Mammary microvascular endothelial cell (primary cell): ENCODE measurements around the gene MYO1D. TPM values are rescaled to one million over a fixed set of nuclear protein-coding genes. Genes with fewer than 3 reads are reported as not detected.

Experiments used
- total RNA-seq: library from RNA; depleted of rRNA; stranded (reverse); fragments of >200 nt; gene quantifications from 2 replicates; pipeline ENCODE4 v1.2.3, GENCODE V29; 2015

MYO1D gene
- 42.7 and 51.7 TPM in 2 replicates for total RNA-seq

DNA sequence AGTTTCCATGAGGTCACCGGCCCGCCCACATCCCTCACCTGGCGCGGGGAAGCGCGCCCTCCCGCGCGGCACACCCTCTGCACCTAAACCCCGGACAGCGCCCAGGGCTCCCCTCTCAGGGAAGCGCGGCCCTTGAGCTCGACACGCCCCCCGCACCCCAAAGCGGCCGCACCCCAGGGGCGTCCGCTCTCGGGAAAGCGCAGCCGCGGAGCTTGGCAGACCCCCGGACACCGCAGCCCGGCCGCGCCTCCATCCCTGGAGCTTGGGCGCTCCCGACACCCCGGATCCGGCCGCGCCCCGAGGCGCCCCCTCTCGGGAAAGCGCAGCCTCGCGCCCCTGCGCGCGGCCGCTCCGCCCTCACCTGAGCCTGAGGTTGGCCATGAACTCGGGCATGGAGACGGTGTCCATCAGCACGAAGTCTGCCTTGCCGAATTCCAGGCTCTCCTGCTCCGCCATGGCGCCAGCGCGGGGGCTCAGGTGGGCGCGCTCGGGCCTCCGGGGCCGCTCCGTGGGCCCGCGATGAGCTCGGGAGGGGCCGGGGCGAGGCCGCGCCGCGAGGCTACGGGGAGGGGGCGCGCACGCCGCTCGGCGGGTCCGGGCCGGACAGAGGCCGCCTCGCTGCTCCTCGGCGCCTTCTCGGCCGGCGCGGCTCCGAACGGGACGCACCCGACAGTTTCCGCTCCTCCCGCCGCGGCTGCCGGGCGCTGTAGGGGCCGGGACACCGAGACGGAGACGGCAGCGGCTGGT, at the start of gene MYO1D:
TSS of gene MYO1D (minus strand) at position 708 of the 747 bp plus-strand sequence. CDS start at position 456, 252 bp downstream.

DNA sequence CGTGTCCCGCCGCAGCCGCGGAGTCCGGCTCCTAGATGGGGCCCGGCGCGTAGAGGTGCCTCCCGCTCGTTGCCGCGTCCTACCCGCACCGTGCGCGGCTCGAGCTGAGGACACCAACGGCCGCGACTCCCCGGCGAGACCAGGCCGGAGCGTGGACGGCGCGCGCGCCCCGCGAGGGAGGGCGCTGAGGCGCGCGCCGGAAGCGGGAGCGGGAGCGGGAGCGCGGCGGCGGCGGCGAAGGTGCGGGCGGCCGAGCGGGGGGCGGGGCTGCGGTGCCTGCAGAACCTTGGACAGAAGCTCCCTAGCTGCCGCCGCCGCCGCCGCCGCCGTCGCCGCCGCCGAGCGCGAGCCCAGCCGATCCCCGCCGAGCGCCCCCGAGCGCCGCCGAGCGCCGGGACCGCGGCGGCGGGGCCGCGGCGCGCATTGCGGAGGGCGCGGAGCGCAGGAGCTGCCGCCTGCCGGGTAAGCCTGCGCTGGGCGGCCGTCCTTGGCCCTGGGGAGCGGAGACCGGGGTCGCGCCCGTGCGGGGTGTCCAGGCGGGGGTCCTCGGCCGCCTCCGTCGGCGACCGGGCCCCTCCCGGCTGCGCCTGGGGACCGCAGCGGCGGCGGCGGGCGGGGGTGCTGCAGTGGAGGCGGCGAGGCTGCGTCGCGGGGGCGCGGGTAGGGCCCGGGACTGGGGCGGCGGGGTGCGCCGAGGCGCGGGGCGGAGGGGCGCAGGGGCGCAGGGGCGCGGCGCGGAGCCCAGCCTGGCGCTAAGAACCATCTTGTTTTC, 390.0 kb downstream of the MYO1D start, which contains the start of gene CDK5R1:
TSS of gene CDK5R1 (plus strand) at position 293 of the 772 bp plus-strand sequence. CDS start 628 bp downstream, outside the sequence.

DNA sequence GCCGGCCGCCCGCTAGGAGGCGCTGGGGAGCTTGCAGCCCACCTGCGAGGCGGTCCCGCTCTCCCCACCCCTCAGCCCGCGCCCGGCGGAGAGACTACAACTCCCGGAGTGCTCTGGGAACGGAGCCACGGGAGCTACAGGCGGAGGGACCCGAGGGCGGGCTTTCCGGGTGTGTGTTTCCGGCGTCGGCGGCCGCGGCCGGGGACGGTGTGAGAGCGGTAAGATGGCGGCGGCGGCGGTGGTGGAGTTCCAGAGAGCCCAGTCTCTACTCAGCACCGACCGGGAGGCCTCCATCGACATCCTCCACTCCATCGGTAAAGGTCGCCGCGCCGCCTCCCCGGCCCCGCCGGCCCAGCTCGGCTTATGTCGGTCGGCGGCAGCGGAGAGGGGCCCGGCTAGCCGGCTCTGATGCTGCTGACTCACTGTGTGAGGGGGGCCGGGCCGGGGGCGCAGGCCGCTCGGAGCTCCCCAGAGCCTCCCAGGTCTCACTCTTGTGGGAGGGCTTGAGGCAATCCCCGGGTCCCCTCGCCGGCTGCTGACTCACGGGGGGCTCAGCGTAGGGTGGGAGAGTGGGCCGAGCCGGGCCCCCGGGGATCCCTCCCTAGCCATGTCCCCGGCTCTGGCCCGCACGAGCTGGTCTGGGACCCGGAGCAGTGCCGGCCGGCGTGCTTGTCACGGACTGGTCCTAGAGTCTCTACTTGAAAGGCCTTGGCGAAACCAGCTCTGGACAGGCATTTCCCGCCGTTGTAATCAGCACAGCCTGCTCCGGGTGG, 432.4 kb downstream of the MYO1D start, which contains the start of gene PSMD11:
TSS of gene PSMD11 (plus strand) at position 210 of the 773 bp plus-strand sequence. CDS start at position 224, 14 bp downstream.

Other genes starting within 250 kb of the MYO1D start
- 44.2 and 48.2 TPM in 2 replicates for gene TMEM98, start 51.0 kb upstream of the MYO1D start, total RNA-seq
- gene SPACA3, start 114.7 kb upstream of the MYO1D start, total RNA-seq: not detected in 2 replicates